GM21390 (cell line): ENCODE measurements around the gene NUMB.
"Not testable (repeated sequence)": the region's sequence is repeated elsewhere in the genome, so short reads cannot be mapped to it uniquely, and the experiment has no call there.

Experiments
- ATAC-seq: cut with Tn5 transposase; IDR thresholded peaks from one replicate; pipeline ENCODE4 v1.9.1; 2021; ENCODE audit not compliant: unreplicated experiment

The NUMB gene

GRCh38 chr14:73365727-73366126, 92.6 kb downstream of the NUMB start:
- ATAC-seq = no peak

DNA sequence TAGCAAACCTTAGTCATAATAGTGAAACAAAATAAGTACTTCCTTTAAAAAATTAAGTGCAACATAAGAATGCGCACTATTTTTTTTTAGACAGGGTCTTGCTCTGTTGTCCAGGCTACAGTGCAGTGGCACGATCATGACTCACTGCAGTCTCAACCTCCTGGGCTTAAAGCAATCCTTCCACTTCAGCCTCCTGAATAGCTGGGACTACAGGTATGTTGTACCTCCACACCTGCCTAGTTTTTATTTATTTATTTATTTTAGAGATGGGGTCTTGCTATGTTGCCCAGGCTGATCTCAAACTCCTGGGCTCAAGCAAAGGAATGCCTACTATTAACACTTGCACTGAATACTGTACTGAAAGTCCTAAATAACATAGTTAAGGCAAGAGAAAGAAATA, 93.8 kb downstream of the NUMB start:
- ATAC-seq = no peak

DNA sequence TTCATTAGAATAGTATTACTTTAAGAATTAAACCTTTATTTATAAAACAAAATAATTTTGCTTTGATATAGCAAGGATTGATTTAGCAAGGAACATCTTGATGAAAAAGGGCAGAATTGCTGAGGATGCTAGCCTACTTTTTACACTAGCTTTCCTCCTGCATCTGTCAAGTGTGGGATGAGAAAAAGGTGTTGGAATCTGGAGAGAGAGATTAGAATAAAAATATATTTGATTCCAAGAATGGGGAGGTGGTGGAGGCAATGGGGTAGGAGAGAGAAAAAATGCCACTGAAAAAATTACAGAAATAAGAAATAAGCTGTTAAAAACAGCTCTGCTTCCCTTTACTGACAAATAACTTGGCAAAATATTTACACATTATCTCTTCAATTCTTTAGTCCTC, 98.9 kb downstream of the NUMB start:
- no peak for ATAC-seq

DNA sequence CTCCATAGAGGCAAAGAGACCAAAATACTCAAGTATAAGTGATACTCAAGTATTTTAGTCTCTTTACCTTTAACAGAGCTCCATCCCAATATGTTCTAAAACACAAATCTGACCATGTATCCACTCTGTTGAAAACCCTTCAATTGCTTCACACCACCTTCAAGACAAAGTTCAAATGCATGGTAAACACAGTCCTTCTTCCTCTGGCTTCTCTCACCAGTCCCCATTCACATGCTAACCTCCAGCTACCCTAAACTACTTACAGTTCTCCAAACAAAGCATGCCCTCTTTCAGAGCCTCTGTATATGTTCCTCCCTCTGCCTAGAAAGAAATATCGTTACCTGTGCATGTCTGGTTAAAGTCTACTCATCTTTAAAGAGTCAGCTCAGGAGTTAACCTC, 100.2 kb downstream of the NUMB start:
- no peak for ATAC-seq

DNA sequence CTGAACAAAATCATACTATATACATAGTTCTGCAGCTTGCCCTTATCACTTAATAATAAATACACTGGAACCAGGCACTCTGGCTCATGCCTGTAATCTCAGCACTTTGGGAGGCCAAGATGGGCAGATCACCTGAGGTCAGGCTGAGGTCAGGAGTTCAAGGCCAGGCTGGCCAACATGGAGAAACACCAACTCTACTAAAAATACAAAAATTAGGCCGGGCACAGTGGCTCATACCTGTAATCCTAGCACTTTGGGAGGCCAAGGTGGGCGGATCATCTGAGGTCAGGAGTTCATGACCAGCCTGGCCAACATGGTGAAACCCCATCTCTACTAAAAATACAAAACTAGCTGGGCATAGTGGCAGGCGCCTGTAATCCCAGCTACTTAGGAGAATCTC, 109.3 kb downstream of the NUMB start:
- not testable (repeated sequence) for ATAC-seq

GRCh38 chr14:73344319-73344718, 114.0 kb downstream of the NUMB start:
- ATAC-seq = no peak

DNA sequence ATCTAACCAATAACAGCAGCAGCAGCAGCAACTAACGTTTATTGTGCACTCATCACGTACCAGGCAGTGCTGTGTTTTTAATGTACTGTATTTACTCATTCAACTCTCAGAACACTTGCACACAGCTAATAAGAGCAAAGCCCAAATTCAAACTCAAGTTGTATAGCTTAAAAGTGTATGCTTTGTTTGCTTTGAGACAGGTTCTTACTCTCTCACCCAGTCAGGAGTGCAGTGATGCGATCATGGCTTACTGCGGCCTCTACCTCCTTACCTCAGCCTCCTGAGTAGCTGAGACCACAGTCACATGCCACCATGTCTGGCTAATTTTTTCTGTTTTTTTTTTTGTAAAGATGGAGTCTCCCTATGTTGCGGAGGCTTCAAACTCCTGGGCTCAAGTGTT, 115.7 kb downstream of the NUMB start:
- no peak for ATAC-seq

DNA sequence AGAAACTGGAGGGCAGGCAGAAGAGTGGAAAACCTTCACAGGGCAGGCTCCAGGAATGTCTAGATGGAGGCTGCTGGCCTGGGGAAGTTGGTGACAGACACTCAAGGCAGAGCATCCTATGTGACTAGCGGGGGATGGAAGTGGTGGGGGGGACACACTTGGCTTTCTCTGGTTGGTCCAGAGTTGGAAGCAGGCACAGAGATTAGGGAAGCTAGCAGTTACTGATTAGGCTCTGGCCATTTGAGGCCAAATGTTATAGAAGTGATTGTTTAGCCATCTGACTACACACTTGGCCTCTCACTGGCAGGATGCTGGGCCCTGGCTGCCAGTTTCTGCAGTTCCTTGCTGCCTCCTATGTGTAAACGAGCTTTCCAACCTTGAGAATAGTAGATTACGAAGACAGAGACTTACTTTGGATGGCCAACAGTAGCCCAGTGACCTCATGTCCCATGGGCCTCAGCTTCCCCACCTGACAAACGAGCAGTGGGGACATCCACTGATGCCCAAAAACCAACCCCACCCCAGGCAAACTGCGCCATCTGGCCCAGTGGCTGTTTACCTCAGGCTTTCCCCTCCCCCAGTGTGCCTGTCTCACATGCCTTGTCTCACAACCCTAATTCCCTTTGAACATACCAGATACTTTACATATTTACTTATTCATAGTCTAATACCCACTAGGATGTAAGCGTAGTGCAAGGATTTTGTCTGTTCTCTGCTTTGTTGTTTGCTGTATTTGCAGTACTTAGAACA, 118.3 kb downstream of the NUMB start:
- ATAC-seq = no peak

- no peak for ATAC-seq
Observed at GRCh38 chr14:73339206-73339605, 119.1 kb downstream of the NUMB start.

GRCh38 chr14:73338551-73338950, 119.8 kb downstream of the NUMB start:
- ATAC-seq = no peak

DNA sequence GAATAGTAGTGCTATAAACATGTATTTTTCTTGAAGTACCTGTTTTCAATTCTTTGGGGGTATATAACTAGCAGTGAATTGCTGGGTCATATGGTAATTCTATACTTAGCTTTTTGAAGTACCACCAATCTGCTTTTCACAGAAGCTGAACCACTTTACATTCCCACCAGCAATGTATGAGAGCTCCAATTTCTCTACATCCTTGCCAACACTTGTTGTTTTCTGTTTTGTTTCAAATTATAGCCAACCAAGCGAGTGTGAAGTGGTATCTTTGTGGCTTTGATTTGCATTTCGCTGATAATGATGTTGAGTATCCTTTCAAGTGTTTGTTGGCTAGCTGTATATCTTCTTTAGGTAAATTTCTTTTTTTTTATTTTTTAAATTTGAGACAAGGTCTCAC, 125.3 kb downstream of the NUMB start:
- ATAC-seq = no peak

GRCh38 chr14:73325630-73326299, 132.6 kb downstream of the NUMB start:
- ATAC-seq = no peak

- ATAC-seq = no peak
Observed at GRCh38 chr14:73325063-73325462, 133.3 kb downstream of the NUMB start.

GRCh38 chr14:73324533-73324932, 133.8 kb downstream of the NUMB start:
- ATAC-seq = no peak

DNA sequence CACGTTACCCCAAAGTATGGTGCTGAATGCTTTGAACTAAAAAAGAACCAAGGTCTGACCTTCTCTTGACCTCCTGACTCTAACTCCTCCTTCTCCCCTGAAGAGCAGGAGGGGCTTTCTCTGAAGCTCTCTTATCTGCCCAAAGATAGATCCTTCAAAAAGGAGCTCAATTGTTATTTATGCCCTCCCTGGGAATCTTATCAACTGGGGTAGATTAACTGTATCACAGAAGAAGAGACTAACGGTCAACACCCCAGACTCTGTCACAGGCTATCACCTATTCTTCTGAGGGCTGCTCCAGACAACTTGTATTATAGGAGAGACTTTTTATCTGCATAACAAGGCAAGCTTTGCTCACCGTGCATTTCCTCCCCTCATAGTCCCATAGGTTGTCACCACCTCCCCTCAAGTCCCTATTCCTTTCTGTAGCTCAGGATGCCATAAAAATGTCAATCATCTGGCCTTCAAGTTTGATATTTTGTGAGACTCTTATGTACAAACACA, 134.4 kb downstream of the NUMB start:
- no peak for ATAC-seq

- ATAC-seq = no peak
Observed at GRCh38 chr14:73313151-73313550, 145.2 kb downstream of the NUMB start.

DNA sequence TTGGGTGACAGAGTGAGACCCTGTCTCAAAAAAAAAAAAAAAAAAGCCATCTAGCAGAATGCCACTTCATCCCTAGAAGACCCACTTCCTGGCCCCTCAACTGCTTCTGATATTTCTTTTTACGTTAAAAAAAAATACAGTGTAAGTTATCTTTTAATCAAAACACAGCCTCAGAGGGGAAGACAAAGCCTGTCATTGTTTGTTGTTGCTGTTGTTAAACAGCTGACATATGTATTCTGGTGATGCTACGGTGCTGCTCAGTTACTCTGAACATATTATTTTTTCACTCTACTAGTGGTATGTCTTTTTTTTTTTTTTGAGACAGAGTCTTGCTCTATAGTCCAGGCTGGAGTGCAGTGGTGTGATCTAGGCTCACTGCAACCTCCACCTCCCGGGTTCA, 145.7 kb downstream of the NUMB start:
- no peak for ATAC-seq

DNA sequence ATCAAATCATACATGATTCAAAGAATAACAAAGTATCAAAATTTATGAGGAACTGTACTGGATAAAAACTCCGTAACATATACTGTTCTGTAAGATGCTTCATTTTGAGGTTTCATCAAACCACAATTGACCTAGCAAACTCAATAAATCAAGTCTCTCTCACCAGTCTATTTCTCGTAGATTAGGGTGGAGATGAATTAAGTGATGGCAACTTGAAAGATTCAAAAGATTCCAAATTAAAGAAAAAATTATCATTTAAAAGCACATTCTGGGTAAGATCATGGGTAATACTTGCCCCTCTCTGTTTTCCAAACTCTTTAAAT, 146.7 kb downstream of the NUMB start:
- no peak for ATAC-seq

GRCh38 chr14:73309207-73309606, 149.1 kb downstream of the NUMB start:
- not testable (repeated sequence) for ATAC-seq

DNA sequence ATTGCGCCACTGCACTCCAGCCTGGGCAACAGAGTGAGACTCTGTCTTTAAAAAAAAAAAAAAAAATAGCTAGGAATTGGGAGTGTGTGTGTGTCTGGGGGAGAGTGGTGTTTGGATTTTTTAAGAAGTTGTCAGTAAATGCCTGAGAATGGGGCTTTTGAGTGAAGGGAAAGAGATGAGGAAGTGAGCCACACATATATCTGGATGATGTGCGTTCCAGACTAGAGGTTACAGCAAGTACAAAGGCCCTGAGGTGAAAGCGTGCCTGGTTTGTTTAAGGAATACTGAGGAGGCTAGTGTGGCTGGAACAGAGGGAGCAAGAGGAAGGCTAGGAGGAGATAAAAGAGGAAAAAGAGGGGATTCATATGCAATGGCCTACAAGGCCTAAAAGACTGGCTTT, 151.1 kb downstream of the NUMB start:
- ATAC-seq = no peak

DNA sequence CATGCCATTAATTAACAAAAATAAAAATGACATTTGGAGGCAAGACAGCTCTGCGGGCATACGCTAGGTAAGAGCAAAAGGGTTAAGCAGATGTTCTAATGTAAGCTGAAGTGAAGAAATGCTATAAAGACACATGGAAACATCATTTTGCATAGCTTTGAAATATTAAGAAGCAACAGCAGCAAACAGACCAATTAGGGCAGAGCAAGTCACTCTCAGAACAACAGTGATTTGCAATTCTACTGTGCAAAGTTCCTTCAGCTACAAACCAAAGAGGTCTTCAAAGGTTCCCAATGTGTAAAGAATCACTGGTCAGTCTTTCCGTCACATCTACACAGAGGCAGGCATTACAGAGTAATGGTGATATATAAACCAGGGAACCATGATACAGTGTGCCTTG, 152.8 kb downstream of the NUMB start:
- ATAC-seq = no peak

GRCh38 chr14:73295198-73295796, 163.0 kb downstream of the NUMB start:
- no peak for ATAC-seq
